GM19043 (cell line): ENCODE data around the gene CEP112.
"Not testable (repeated sequence)": the region's sequence is repeated elsewhere in the genome, so short reads cannot be mapped to it uniquely, and the experiment has no call there.

ENCODE experiments used
- ATAC-seq: cut with Tn5 transposase; IDR thresholded peaks from one replicate; pipeline ENCODE4 v1.9.1; 2021; ENCODE audit warnings: low read depth; ENCODE audit not compliant: unreplicated experiment

Gene CEP112

DNA sequence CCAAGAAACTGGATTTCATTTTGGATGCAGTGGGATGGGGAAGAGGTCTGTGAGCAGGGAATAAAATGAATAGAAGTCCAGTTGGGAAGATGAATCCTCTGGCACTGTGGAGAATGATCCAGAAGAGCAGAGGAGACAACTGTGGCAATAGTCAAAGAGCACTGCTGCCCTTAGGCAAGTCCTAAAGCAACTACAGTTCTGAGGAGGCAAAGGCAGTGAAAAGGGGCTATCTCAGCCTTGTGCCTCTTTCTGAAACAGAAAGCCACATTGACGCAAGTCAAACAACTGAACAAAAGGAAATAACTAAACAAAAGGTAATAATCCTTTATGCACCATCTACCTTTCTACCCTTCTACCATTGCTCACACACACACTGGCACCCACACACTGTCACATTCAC is 392.5 kb downstream of the CEP112 start:
- ATAC-seq = no peak

DNA sequence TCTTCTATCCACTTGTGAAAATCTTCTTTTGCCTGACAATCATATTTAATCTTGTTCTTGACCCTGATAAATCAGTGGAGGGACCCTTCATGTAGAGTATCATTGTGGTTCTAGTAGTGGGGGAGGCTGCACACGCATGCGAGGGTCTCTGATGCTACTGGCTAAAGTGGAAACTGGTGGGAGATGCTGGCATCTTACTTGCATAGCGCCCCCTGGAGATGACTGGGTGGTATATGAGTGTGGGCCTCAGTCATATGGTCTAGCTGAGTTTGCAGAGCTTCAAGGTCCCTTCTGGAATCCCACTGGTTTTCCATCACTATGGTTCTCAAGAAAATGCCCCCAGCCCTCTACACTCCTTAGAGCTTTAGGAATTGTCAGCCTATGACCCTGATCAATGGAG is 394.1 kb downstream of the CEP112 start:
- no peak for ATAC-seq

DNA sequence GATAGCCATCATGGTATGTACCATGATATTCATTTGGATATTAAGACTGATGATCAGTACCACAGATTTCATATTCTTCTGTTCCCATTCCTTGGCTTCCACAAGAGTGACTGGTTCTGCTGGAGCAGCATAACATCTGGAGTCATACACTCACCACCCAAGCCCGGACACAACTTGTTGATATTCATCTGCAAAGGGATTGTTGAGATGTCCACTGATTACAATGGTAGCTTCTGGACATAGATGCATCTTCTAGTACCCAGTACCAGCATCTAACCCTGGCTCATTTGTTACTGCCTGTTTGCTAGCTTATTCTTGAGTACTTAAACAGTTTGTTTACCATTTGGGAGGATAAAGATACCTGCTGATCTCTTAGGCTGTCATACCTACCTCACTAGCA is 394.8 kb downstream of the CEP112 start:
- no peak for ATAC-seq

DNA sequence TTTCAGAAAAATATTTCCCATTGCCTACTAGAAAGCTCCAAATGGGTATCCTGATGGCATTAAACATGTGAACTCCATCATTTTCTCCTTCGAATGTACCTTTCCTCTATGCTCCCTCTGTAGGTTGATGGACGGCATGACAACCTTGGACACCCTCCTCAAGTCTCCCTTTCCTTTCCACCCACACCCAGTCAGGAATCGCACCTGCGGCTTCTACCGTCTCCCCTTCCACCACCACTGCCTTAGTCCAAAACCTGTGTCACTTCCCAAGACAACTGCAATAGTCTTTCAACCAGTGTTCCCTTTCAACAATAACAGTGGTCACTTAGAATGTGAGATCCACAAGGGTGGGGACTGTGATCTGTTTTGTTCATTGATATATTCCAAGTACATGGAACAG is 397.4 kb downstream of the CEP112 start:
- no peak for ATAC-seq

GRCh38 chr17:65790241-65790640 is 401.7 kb downstream of the CEP112 start:
- ATAC-seq = no peak

DNA sequence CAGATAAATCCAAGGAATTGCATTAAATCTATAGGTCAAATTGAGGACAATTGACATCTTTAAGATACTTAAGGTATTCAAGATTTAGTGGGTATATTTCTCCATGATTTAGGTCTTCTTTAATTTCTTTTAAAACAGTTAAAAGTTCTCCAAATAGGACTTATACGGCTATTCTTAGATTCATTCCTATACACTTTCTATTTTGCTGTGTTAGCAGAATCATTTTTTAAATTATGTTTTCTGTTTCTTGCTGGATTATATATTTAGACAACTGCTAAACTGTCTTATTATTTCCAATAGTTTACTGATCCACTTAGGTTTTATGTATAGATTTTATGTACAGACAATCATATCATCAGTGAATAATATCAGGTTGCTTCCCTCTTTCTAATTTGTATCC is 404.4 kb downstream of the CEP112 start:
- ATAC-seq = no peak

- no peak for ATAC-seq
Measured at GRCh38 chr17:65786479-65786878, 405.5 kb downstream of the CEP112 start.

GRCh38 chr17:65785109-65785508 is 406.8 kb downstream of the CEP112 start:
- no peak for ATAC-seq

DNA sequence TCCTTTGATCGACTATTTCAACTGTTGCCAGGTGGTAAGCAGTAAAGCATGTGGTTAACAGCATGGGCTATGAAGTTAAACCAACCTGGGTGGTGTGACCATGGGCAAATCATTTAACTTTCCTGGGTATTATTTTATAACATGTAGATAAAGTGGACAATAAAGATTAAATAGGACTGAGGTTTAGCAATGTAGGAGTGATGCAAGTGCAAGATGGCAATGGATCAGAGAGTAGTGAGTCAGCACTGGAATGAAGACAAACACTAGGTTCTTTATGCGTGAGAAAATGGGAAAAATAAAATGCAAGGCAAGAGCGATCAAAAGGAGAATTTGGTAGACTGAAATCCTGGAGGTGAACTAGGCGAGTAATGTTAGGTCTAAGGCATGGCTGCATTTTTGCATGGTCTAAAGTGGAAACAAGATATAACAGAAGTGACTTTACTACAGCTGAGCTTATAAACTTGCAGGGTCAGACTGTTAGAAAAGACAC is 408.0 kb downstream of the CEP112 start:
- no peak for ATAC-seq

DNA sequence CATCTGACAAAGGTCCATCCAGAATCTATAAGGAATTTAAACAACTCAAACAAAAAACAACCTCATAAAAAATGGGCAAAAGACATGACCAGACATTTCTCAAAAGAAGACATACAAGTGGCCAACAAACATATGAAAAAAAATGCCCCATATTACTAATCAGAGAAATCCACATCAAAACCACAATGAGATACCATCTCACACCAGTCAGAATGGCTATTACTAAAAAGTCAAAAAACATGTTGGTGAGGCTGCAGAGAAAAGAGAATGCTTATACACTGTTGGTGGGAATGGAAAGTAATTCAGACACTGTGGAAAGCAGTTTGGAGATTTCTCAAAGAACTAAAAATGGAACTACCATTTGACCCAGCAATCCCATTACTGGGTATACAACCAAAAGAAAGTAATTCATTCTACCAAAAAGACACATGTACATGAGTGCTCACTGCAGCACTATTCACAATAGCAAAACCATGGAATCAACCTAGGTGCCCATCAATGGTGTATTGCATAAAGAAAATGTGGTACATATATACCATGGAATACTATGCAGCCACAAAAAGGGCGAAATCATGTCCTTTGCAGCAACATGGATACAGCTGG is 409.7 kb downstream of the CEP112 start:
- ATAC-seq = not testable (repeated sequence)

GRCh38 chr17:65780111-65780510 is 411.8 kb downstream of the CEP112 start:
- ATAC-seq = no peak

- no peak for ATAC-seq
Measured at GRCh38 chr17:65776890-65777289, 415.0 kb downstream of the CEP112 start.

- ATAC-seq = no peak
Measured at GRCh38 chr17:65774787-65775186, 417.1 kb downstream of the CEP112 start.

- ATAC-seq = no peak
Measured at GRCh38 chr17:65772989-65773388, 418.9 kb downstream of the CEP112 start.

DNA sequence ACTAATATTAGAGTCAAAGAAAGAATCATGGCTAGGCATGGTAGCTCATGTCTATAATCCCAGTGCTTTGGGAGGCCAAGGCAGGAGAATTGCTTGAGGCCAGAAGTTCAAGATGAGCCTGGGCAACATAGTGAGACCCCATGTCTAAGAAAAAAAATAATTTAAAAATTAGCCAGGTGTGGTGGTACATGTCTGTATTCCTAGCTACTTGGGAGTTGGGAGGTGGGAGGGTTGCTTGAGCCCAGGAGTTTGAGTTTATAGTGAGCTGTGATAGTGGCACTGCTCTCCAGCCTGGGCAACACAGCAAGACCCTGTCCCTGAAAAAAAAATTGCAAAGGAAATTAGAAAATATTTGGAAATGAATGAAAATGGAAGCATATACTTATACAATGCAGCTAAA is 420.2 kb downstream of the CEP112 start:
- no peak for ATAC-seq

- no peak for ATAC-seq
Measured at GRCh38 chr17:65763786-65764185, 428.1 kb downstream of the CEP112 start.

DNA sequence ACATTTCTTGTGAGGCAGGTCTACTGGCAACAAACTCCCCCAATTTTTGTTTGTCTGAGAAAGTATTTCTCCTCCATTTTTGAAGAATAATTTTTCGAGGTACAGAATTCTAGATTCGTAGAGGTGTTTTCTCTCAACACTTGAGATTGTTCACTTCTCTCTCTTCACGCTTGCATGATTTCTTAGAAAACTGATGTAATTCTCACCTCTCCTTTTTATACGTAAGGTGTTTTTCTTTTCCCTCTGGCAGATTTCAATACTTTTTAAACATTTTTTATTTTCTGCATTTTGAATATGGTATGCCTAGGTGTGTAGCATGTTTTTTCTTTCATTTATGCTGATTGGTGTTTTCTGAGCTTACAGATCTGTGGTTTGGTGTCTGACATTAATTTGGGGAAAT is 429.0 kb downstream of the CEP112 start:
- no peak for ATAC-seq

- no peak for ATAC-seq
Measured at GRCh38 chr17:65759532-65759931, 432.4 kb downstream of the CEP112 start.

DNA sequence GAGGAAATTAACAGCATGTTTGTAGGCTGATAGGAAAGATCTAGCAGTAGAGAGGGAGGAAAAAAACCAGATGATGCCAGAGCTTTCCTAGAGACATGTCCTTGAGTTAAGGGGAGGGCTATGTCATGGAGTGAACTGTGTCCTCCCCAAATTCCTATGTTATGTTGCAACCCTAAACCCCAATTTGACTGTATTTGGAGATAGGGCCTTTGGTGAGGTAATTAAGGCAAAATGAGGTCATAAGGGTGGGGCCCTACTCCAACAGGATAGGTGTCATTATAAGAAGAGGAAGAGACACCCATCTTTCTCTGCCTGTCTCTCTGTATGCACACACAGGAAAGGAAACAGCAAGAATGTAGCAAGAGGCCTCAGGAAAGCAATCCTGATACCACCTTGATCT is 435.2 kb downstream of the CEP112 start:
- no peak for ATAC-seq

- ATAC-seq = no peak
Measured at GRCh38 chr17:65755799-65756198, 436.1 kb downstream of the CEP112 start.

GRCh38 chr17:65754630-65755029 is 437.3 kb downstream of the CEP112 start:
- no peak for ATAC-seq

DNA sequence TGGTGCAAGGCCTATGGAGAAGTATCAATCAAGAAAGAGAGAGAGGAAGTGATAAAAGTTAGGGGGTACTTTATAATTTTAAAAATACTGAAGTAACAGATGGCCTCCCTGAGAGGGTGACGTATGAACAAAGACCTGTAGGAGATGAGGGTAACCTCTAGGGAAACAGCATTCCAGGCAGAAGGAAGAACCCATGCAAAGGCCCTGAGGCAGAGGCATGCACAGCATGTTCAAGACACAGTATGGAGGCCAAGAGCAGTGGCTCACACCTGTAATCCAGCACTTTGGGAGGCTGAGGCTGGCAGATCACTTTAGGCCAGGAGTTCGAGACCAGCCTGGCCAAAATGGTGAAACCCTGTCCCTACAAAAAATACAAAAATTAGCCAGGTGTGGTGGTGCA is 437.9 kb downstream of the CEP112 start:
- no peak for ATAC-seq

- no peak for ATAC-seq
Measured at GRCh38 chr17:65753348-65753747, 438.6 kb downstream of the CEP112 start.
